Neural cell (in vitro differentiated cells): ENCODE measurements around the gene GBX2.

Source experiments
- CTCF ChIP-seq: fragments of 450-650 bp; IDR thresholded peaks from 2 replicates; pipeline ENCODE4 v1.5.1; 2014; ENCODE audit warnings: antibody characterized with exemption, mild to moderate bottlenecking, moderate library complexity; ENCODE audit not compliant: poor library complexity, severe bottlenecking
- EP300 ChIP-seq: fragments of 450-650 bp; conservative IDR thresholded peaks from 2 replicates; pipeline ENCODE4 v1.6.1; 2014; ENCODE audit warnings: antibody characterized with exemption, mild to moderate bottlenecking, moderate library complexity; ENCODE audit not compliant: poor library complexity, severe bottlenecking
- EZH2 ChIP-seq: fragments of 200-600, 300-800 bp; shearing (Covaris generic), sonication (generic); IDR thresholded peaks from 2 replicates; pipeline ENCODE4 v1.6.1; 2014; ENCODE audit warnings: antibody characterized with exemption, low read length, borderline replicate concordance, mild to moderate bottlenecking; ENCODE audit not compliant: insufficient read depth, poor library complexity, severe bottlenecking
- POLR2AphosphoS5 ChIP-seq: IDR thresholded peaks from 2 replicates; pipeline ENCODE4 v1.6.1; 2012
- RAD21 ChIP-seq: fragments of 450-650 bp; conservative IDR thresholded peaks from 2 replicates; pipeline ENCODE4 v1.6.1; 2014; ENCODE audit warnings: antibody characterized with exemption, mild to moderate bottlenecking, moderate library complexity
- TAF1 ChIP-seq: IDR thresholded peaks from 2 replicates; pipeline ENCODE4 v1.6.1; 2012; ENCODE audit warnings: low read depth

- TF ChIP-seq POLR2AphosphoS5: no peak
- TF ChIP-seq CTCF: no peak
- TF ChIP-seq EZH2: peak; percentile 40
- no peak for TF ChIP-seq TAF1
- no peak for TF ChIP-seq EP300
- no peak for TF ChIP-seq RAD21
These were observed 3.0 kb upstream of the GBX2 start for GRCh38 chr2:236171181-236171679.
